IMR-90 (cell line): Measurements from ENCODE around the gene EFHC2. TPM values are rescaled to one million over a fixed set of nuclear protein-coding genes. Genes with fewer than 3 reads are reported as not detected.

Source experiments
- ATAC-seq: fragments of 200-7000 bp; cut with Tn5 transposase; 2 replicates; pipeline ENCODE4 v1.9.1; 2020; ENCODE audit warnings: low read depth, mild to moderate bottlenecking, moderate library complexity
- BruUV-seq: library from RNA; stranded (reverse); fragments of 400-500 nt; replicated peaks from 2 replicates; lab custom pipeline; 2021; lab: Mats Ljungman, UMichigan
- CTCF ChIA-PET: fragments of 300-600 bp; formaldehyde crosslinking; extraction: SDS; loops from one replicate; lab custom pipeline; 2021; ENCODE audit warnings: antibody characterized with exemption; lab: Yijun Ruan, JAX
- POLR2A ChIA-PET: fragments of 300-600 bp; sonication (Branson Sonifier 250); formaldehyde crosslinking; loops from one replicate; lab custom pipeline; 2022; ENCODE audit warnings: antibody characterized with exemption; ENCODE audit not compliant: unreplicated experiment; lab: Charles Lee
- DNase-seq: peaks from one replicate; pipeline ENCODE4 v3.0.0; 2013
- H2AFZ ChIP-seq: replicated peaks from 2 replicates; pipeline ENCODE3; 2013; ENCODE audit warnings: low read length, mild to moderate bottlenecking; ENCODE audit not compliant: poor library complexity
- H2AK5ac ChIP-seq: 2 replicates; pipeline ENCODE4 v1.6.1; 2013; ENCODE audit warnings: low read depth, low read length, inconsistent platforms
- H2AK9ac ChIP-seq: replicated peaks from 2 replicates; pipeline ENCODE3; 2013; ENCODE audit warnings: mild to moderate bottlenecking, low read depth, low read length, moderate library complexity; ENCODE audit not compliant: poor library complexity
- H2BK120ac ChIP-seq: 2 replicates; pipeline ENCODE4 v1.6.1; 2013; ENCODE audit warnings: low read depth, low read length, inconsistent platforms
- H2BK15ac ChIP-seq: 3 replicates; pipeline ENCODE4 v1.6.1; 2013; ENCODE audit warnings: low read depth, low read length, inconsistent platforms
- H2BK20ac ChIP-seq: 2 replicates; pipeline ENCODE4 v1.6.1; 2013; ENCODE audit warnings: low read depth, mild to moderate bottlenecking, inconsistent platforms, low read length, moderate library complexity
- H2BK5ac ChIP-seq: 2 replicates; pipeline ENCODE4 v1.6.1; 2013; ENCODE audit warnings: mild to moderate bottlenecking, low read depth, low read length, inconsistent platforms; ENCODE audit not compliant: poor library complexity, severe bottlenecking
- H3K14ac ChIP-seq: replicated peaks from 2 replicates; pipeline ENCODE4 v1.6.1; 2013; ENCODE audit warnings: low read depth, low read length, inconsistent platforms
- H3K18ac ChIP-seq: 2 replicates; pipeline ENCODE4 v1.6.1; 2013; ENCODE audit warnings: low read depth, low read length, control low read depth
- H3K23ac ChIP-seq: 2 replicates; pipeline ENCODE4 v1.6.1; 2013; ENCODE audit warnings: low read depth, low read length, inconsistent platforms
- H3K27ac ChIP-seq: 2 replicates; pipeline ENCODE4 v1.5.1; 2013; ENCODE audit warnings: mild to moderate bottlenecking, control low read depth, low read length; ENCODE audit not compliant: insufficient read depth
- H3K27me3 ChIP-seq: 2 replicates; pipeline ENCODE4 v1.6.1; 2013; ENCODE audit warnings: low read length; ENCODE audit not compliant: control insufficient read depth, insufficient read depth
- H3K36me3 ChIP-seq: 2 replicates; pipeline ENCODE4 v1.6.1; 2013; ENCODE audit warnings: low read length, mixed read lengths; ENCODE audit not compliant: control insufficient read depth, insufficient read depth
- H3K4ac ChIP-seq: 2 replicates; pipeline ENCODE4 v1.6.1; 2013; ENCODE audit warnings: low read depth, low read length, inconsistent platforms
- H3K4me1 ChIP-seq: 2 replicates; pipeline ENCODE4 v1.6.1; 2013; ENCODE audit warnings: low read length, mixed read lengths; ENCODE audit not compliant: control insufficient read depth, insufficient read depth
- H3K4me2 ChIP-seq: 2 replicates; pipeline ENCODE4 v1.6.1; 2013; ENCODE audit warnings: low read depth, mild to moderate bottlenecking, control low read depth, low read length, moderate library complexity
- H3K4me3 ChIP-seq: 2 replicates; pipeline ENCODE4 v1.5.1; 2013; ENCODE audit warnings: low read depth, mild to moderate bottlenecking, control low read depth, low read length, moderate library complexity; ENCODE audit not compliant: insufficient read depth
- H3K56ac ChIP-seq: 2 replicates; pipeline ENCODE4 v1.6.1; 2013; ENCODE audit warnings: low read length, inconsistent platforms; ENCODE audit not compliant: insufficient read depth; ENCODE audit errors: extremely low read depth
- H3K79me1 ChIP-seq, 2 experiments: 2 replicates each; pipeline ENCODE4 v1.6.1; 2013; ENCODE audit warnings: low read length in 2 of 2, inconsistent platforms in 1 of 2, low read depth in 1 of 2
- H3K9ac ChIP-seq: 2 replicates; pipeline ENCODE4 v1.6.1; 2013; ENCODE audit warnings: low read depth, low read length, control low read depth
- H3K9me1 ChIP-seq: 2 replicates; pipeline ENCODE4 v1.6.1; 2013; ENCODE audit warnings: low read length, inconsistent platforms; ENCODE audit not compliant: insufficient read depth
- H3K9me3 ChIP-seq: 2 replicates; pipeline ENCODE4 v1.6.1; 2013; ENCODE audit warnings: low read length; ENCODE audit not compliant: control insufficient read depth, insufficient read depth
- H4K20me1 ChIP-seq: 2 replicates; pipeline ENCODE4 v1.6.1; 2013; ENCODE audit warnings: low read length, inconsistent platforms; ENCODE audit not compliant: insufficient read depth
- H4K5ac ChIP-seq: 2 replicates; pipeline ENCODE4 v1.6.1; 2013; ENCODE audit warnings: mild to moderate bottlenecking, low read depth, low read length, control low read depth
- H4K8ac ChIP-seq, 2 experiments: 2 replicates each; pipeline ENCODE4 v1.6.1; 2013; ENCODE audit warnings: low read depth in 2 of 2, low read length in 2 of 2, control low read depth in 1 of 2, inconsistent platforms in 1 of 2
- H4K91ac ChIP-seq: 2 replicates; pipeline ENCODE4 v1.6.1; 2013; ENCODE audit warnings: low read depth, low read length, inconsistent platforms; ENCODE audit not compliant: insufficient read depth
- BHLHE40 ChIP-seq: fragments of 150-350 bp; IDR thresholded peaks from 2 replicates; pipeline ENCODE4 v1.6.1; 2016; ENCODE audit warnings: mild to moderate bottlenecking, low read depth, low read length
- CHD1 ChIP-seq: IDR thresholded peaks from 2 replicates; pipeline ENCODE4 v1.6.1; 2012; ENCODE audit warnings: low read depth, low read length, improper control_type of control experiment
- MAFK ChIP-seq: IDR thresholded peaks from 2 replicates; pipeline ENCODE4 v1.6.1; 2012; ENCODE audit warnings: low read depth, low read length, improper control_type of control experiment
- RCOR1 ChIP-seq: IDR thresholded peaks from 2 replicates; pipeline ENCODE4 v1.6.1; 2012; ENCODE audit warnings: mild to moderate bottlenecking, low read length, improper control_type of control experiment; ENCODE audit not compliant: insufficient replicate concordance
- RFX5 ChIP-seq: IDR thresholded peaks from 2 replicates; pipeline ENCODE4 v1.8.0; 2012; ENCODE audit warnings: low read depth, mild to moderate bottlenecking, low read length, moderate library complexity
- SMC3 ChIP-seq: fragments of 150-350 bp; IDR thresholded peaks from 2 replicates; pipeline ENCODE4 v1.6.1; 2016; ENCODE audit warnings: low read depth, mild to moderate bottlenecking, antibody characterized with exemption, low read length, moderate library complexity
- WGBS, 2 experiments: methylation state at CpG; one replicate each; pipeline versions ENCODE4 v1.1.5 to v1.1.7; 2013; ENCODE audit warnings: missing lambda C conversion rate in 2 of 2; ENCODE audit not compliant: insufficient read length in 1 of 2; ENCODE audit errors: extremely low coverage in 2 of 2; 5-methylcytosine and 5-hydroxymethylcytosine counted together
- dilution Hi-C: fragments of 300-500 bp; cut with HindIII; formaldehyde crosslinking; loops from one replicate; pipeline ENCODE4 v1.14.3; 2018; ENCODE audit warnings: low sequenced_read_pairs; ENCODE audit not compliant: unreplicated experiment
- in situ Hi-C: fragments of 300-500 bp; cut with MboI; formaldehyde crosslinking; loops from 3 replicates; pipeline ENCODE4 v1.14.3; 2019; ENCODE audit warnings: low sequenced_read_pairs, inconsistent platforms, mixed read lengths
- intact Hi-C: fragments of 100-400 bp; cut with micrococcal nuclease; formaldehyde crosslinking; loops from 2 replicates; pipeline ENCODE4 v1.10.0; 2022
- polyA plus RNA-seq, 3 experiments: library from polyadenylated mRNA; depleted of rRNA; stranded (reverse); fragments of >200 nt; gene quantifications; 2 replicates each; pipeline ENCODE4 v1.2.3, GENCODE V29; 2012; ENCODE audit warnings: low replicate concordance in 1 of 3
- total RNA-seq: library from RNA; depleted of rRNA; stranded (reverse); fragments of >200 nt; gene quantifications from 2 replicates; pipeline ENCODE4 v1.2.3, GENCODE V29; 2012
- TF ChIP-seq, protein P1 (sequence below): fragments of 150-350 bp; IDR thresholded peaks from 2 replicates; pipeline ENCODE4 v1.6.1; 2016; ENCODE audit warnings: low read depth, mild to moderate bottlenecking, low read length, moderate library complexity, borderline replicate concordance

EFHC2 gene
- total and polyA plus RNA-seq, 2 of the 4 experiments (the other 2 are of a cell fraction): 0.18 to 0.24 TPM

DNA sequence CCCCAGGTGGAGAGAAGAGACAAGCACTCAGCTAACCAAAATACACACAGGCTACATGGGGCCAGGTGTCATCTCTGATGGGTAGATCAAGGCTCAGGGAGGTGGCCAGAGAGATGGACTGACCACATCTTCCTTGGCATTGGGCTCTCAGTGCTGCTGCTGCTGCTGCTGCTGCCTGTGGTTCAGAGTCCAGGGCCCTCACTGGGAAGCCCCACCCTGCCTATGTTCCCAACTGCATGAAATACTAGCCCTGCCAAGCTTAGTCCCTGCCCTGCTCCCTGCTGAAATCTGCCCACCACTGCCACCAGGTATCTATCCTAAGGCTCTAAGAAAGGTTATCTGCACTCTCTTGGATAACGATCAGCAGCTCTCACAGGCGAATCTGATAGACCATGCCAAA, 118.7 kb downstream of the EFHC2 start:
- WGBS, 2 experiments: no CpG with 5 or more reads among the region's 2 CpGs
- Histone ChIP-seq H3K9me3 (no peaks in the 10 kb centered on the region), H2AFZ (no peak overlapping the region), H3K79me1 (no peaks in the 10 kb centered on the region), H2AK5ac (no peak overlapping the region), H4K91ac (no peak overlapping the region), H3K4ac (no peak overlapping the region), H3K27me3 (peaks cover 4% of the 10 kb centered on the region), H3K9me1 (no peaks in the 10 kb centered on the region), H4K5ac (no peak overlapping the region), H2BK20ac (no peak overlapping the region), H4K20me1 (no peaks in the 10 kb centered on the region), H3K27ac (no peak overlapping the region), H3K9ac (no peak overlapping the region), H3K4me1 (no peaks in the 10 kb centered on the region), H3K36me3 (no peaks in the 10 kb centered on the region), H3K23ac (no peak overlapping the region), H3K14ac (no peak overlapping the region), H2BK15ac (no peak overlapping the region), H2BK5ac (no peak overlapping the region), H2AK9ac (no peak overlapping the region), H2BK120ac (no peak overlapping the region), H3K4me2 (no peak overlapping the region), H4K8ac (no peak overlapping the region), H3K56ac (no peak overlapping the region), H3K18ac (no peak overlapping the region), H3K4me3 (no peak overlapping the region)
- ATAC-seq (no peak), DNase-seq (no peak)
- no TSS peak for BruUV-seq
- intact Hi-C loops (no loop called here), dilution Hi-C loops (no loop called here), in situ Hi-C loops (no loop called here)
- ChIA-PET CTCF (interaction anchor here (1.0 kb wide), 1 partner anchor 13 kb away, joined by 3 read pairs; no protein-coding TSS in a partner anchor), POLR2A (no interaction called here)
- TF ChIP-seq MAFK: no peak
- no peak for TF ChIP-seq CHD1
- TF ChIP-seq RFX5: no peak
- TF ChIP-seq SMC3: no peak
- TF ChIP-seq RCOR1: no peak
- TF ChIP-seq, protein P1, sequence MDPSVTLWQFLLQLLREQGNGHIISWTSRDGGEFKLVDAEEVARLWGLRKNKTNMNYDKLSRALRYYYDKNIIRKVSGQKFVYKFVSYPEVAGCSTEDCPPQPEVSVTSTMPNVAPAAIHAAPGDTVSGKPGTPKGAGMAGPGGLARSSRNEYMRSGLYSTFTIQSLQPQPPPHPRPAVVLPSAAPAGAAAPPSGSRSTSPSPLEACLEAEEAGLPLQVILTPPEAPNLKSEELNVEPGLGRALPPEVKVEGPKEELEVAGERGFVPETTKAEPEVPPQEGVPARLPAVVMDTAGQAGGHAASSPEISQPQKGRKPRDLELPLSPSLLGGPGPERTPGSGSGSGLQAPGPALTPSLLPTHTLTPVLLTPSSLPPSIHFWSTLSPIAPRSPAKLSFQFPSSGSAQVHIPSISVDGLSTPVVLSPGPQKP: no peak
- no peak for TF ChIP-seq BHLHE40
